Astrocyte (in vitro differentiated cells and primary cell): ENCODE results near the gene OXER1. TPM values are rescaled to one million over a fixed set of nuclear protein-coding genes. Genes with fewer than 3 reads are reported as not detected.

ENCODE experiments used
- DNase-seq: peaks from one replicate; pipeline ENCODE4 v3.0.0-alpha.2; 2010; ENCODE audit warnings: low read depth
- FAIRE-seq: peaks from 2 replicates; lab custom pipeline; 2011; peaks lifted over from hg19 to GRCh38; lab: Jason Lieb, UNC
- H2AFZ ChIP-seq: 2 replicates; pipeline ENCODE4 v1.6.0; 2012; ENCODE audit warnings: low read depth, low read length, inconsistent platforms
- H3K27ac ChIP-seq: 2 replicates; pipeline ENCODE4 v1.5.1; 2011; ENCODE audit warnings: low read depth, low read length, inconsistent platforms
- H3K27me3 ChIP-seq: 2 replicates; pipeline ENCODE4 v1.6.0; 2011; ENCODE audit warnings: low read length, inconsistent platforms; ENCODE audit not compliant: insufficient read depth
- H3K36me3 ChIP-seq: 2 replicates; pipeline ENCODE4 v1.5.1; 2011; ENCODE audit warnings: low read length, inconsistent platforms; ENCODE audit not compliant: insufficient read depth
- H3K4me1 ChIP-seq: 2 replicates; pipeline ENCODE4 v1.5.1; 2011; ENCODE audit warnings: low read length, inconsistent platforms; ENCODE audit not compliant: insufficient read depth
- H3K4me2 ChIP-seq: 2 replicates; pipeline ENCODE4 v1.6.0; 2012; ENCODE audit warnings: low read length, inconsistent platforms
- H3K4me3 ChIP-seq: 2 replicates; pipeline ENCODE4 v1.5.1; 2011; ENCODE audit warnings: low read depth, mild to moderate bottlenecking, low read length, inconsistent platforms; ENCODE audit not compliant: insufficient read depth
- H3K79me2 ChIP-seq: 2 replicates; pipeline ENCODE4 v1.6.0; 2012; ENCODE audit warnings: mild to moderate bottlenecking, low read length, inconsistent platforms; ENCODE audit not compliant: insufficient read depth
- H3K9ac ChIP-seq: 2 replicates; pipeline ENCODE4 v1.6.0; 2012; ENCODE audit warnings: mild to moderate bottlenecking, low read length, inconsistent platforms
- H3K9me3 ChIP-seq: 2 replicates; pipeline ENCODE4 v1.5.1; 2012; ENCODE audit warnings: low read depth, mild to moderate bottlenecking, low read length, inconsistent platforms; ENCODE audit not compliant: insufficient read depth
- H4K20me1 ChIP-seq: 2 replicates; pipeline ENCODE4 v1.6.0; 2012; ENCODE audit warnings: low read length, inconsistent platforms; ENCODE audit not compliant: insufficient read depth
- H3K27ac Mint-ChIP-seq: one replicate; pipeline ENCODE4 v1.8.0; 2021; ENCODE audit warnings: mild to moderate bottlenecking, mixed read lengths; ENCODE audit not compliant: unreplicated experiment
- H3K27me3 Mint-ChIP-seq: one replicate; pipeline ENCODE4 v1.8.0; 2021; ENCODE audit warnings: low read depth, mixed read lengths; ENCODE audit not compliant: unreplicated experiment
- H3K36me3 Mint-ChIP-seq: one replicate; pipeline ENCODE4 v1.8.0; 2021; ENCODE audit warnings: low read depth, mixed read lengths; ENCODE audit not compliant: unreplicated experiment
- H3K4me1 Mint-ChIP-seq: one replicate; pipeline ENCODE4 v1.8.0; 2021; ENCODE audit warnings: low read depth, mixed read lengths; ENCODE audit not compliant: unreplicated experiment
- H3K4me3 Mint-ChIP-seq: one replicate; pipeline ENCODE4 v1.8.0; 2021; ENCODE audit warnings: mild to moderate bottlenecking, moderate library complexity, mixed read lengths; ENCODE audit not compliant: unreplicated experiment
- H3K9me3 Mint-ChIP-seq: one replicate; pipeline ENCODE4 v1.8.0; 2021; ENCODE audit warnings: mild to moderate bottlenecking, mixed read lengths; ENCODE audit not compliant: unreplicated experiment
- CTCF ChIP-seq: IDR thresholded peaks from 2 replicates; pipeline ENCODE4 v1.5.1; 2011; ENCODE audit warnings: low read depth, mild to moderate bottlenecking, inconsistent platforms, low read length, moderate library complexity; ENCODE audit not compliant: insufficient read depth
- EZH2 ChIP-seq: IDR thresholded peaks from 2 replicates; pipeline ENCODE4 v1.6.1; 2012; ENCODE audit warnings: mild to moderate bottlenecking, low read length, inconsistent platforms; ENCODE audit not compliant: insufficient read depth
- total RNA-seq: library from RNA; stranded (reverse); gene quantifications from 2 replicates; pipeline ENCODE4 v1.2.1, GENCODE V29; 2021

Gene OXER1
- total RNA-seq, 1 donor from 2014 or later: 0.39 TPM

GRCh38 chr2:42741140-42741539, 22.8 kb downstream of the OXER1 start:
- Mint-ChIP-seq H3K9me3 (peaks cover 9% of the 10 kb centered on the region), H3K36me3 (peaks cover 20% of the 10 kb centered on the region), H3K27ac (no peak overlapping the region), H3K4me3 (no peak overlapping the region), H3K4me1 (peaks cover 10% of the 10 kb centered on the region), H3K27me3 (no peaks in the 10 kb centered on the region)
- no peak overlapping the region for H3K4me3 ChIP-seq
- H3K36me3 ChIP-seq: no peaks in the 10 kb centered on the region
- no peak overlapping the region for H3K4me2 ChIP-seq
- H4K20me1 ChIP-seq: no peaks in the 10 kb centered on the region
- H3K9me3 ChIP-seq: peaks cover 2% of the 10 kb centered on the region
- TF ChIP-seq EZH2 (no peak), CTCF (no peak)
- no peak for FAIRE-seq
- no peaks in the 10 kb centered on the region for H3K4me1 ChIP-seq
- H3K27me3 ChIP-seq: no peaks in the 10 kb centered on the region
- H3K79me2 ChIP-seq: no peaks in the 10 kb centered on the region
- H2AFZ ChIP-seq: no peak overlapping the region
- no peak for DNase-seq
- H3K27ac ChIP-seq: no peak overlapping the region
- no peak overlapping the region for H3K9ac ChIP-seq

DNA sequence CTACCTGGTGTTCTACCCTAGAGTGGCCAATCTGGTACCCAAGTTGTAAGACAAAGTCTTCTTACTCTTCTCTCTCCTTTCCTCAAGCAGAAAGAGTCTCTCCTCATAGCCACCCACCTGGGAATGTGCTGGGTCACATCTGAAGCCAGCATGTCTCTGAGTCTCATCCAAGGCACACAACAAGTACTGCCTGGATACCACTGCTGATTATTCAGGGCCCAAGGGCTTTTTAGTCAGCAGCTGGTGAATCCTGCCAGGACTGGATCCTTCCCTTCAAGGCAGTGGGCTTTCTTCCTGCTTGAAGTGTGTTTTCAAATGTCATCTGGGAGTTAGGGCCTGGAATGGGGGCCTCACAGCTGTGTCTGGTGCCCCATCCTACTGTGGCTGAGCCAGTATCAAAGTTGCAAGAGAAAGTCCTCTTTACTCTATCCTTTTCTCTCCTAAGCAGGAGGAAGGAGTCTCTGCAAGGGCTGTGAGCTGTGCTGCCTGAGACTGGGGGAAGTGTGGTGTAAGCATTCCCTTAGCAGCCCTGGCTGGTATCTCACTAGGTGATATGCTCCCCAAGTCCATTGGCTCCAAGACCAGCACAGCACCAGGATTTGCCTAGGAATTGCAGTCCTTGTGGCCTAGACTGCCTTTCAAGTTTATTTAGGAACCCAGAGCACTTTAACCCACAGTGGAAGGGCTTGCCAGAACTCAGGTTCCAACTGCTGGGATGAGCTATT, 27.2 kb downstream of the OXER1 start:
- DNase-seq: no peak
- no peaks in the 10 kb centered on the region for H3K36me3 ChIP-seq

More for the DNA sequence above, 27.2 kb downstream of the OXER1 start:
- Mint-ChIP-seq H3K4me3 (no peak overlapping the region), H3K4me1 (no peaks in the 10 kb centered on the region), H3K9me3 (peaks cover 12% of the 10 kb centered on the region), H3K36me3 (peaks cover 47% of the 10 kb centered on the region), H3K27me3 (no peaks in the 10 kb centered on the region), H3K27ac (no peak overlapping the region)
- TF ChIP-seq CTCF: no peak
- no peak for TF ChIP-seq EZH2
- H3K27me3 ChIP-seq: no peaks in the 10 kb centered on the region
- FAIRE-seq: no peak
- no peak overlapping the region for H3K4me2 ChIP-seq
- H4K20me1 ChIP-seq: no peaks in the 10 kb centered on the region
- no peaks in the 10 kb centered on the region for H3K79me2 ChIP-seq
- H3K9ac ChIP-seq: no peak overlapping the region
- no peaks in the 10 kb centered on the region for H3K4me1 ChIP-seq
- no peak overlapping the region for H2AFZ ChIP-seq
- H3K27ac ChIP-seq: no peak overlapping the region
- no peak overlapping the region for H3K4me3 ChIP-seq
- peaks cover 6% of the 10 kb centered on the region for H3K9me3 ChIP-seq
